Progenitor cell of endocrine pancreas (in vitro differentiated cells): Measurements from ENCODE around the gene RPL10A. TPM values are rescaled to one million over a fixed set of nuclear protein-coding genes. Genes with fewer than 3 reads are reported as not detected.

ENCODE experiments used
- DNase-seq: peaks from one replicate; pipeline ENCODE4 v3.0.0; 2021; ENCODE audit warnings: low spot score; ENCODE audit not compliant: unreplicated experiment
- H3K27ac Mint-ChIP-seq: 2 replicates; pipeline ENCODE4 v1.8.0; 2021; ENCODE audit warnings: mild to moderate bottlenecking, moderate library complexity, mixed read lengths
- H3K27me3 Mint-ChIP-seq: 2 replicates; pipeline ENCODE4 v1.8.0; 2021; ENCODE audit warnings: mixed read lengths
- H3K36me3 Mint-ChIP-seq: 2 replicates; pipeline ENCODE4 v1.8.0; 2022; ENCODE audit warnings: mixed read lengths; ENCODE audit not compliant: insufficient read depth
- H3K4me1 Mint-ChIP-seq: 2 replicates; pipeline ENCODE4 v1.8.0; 2021; ENCODE audit warnings: low read depth, mixed read lengths
- H3K4me3 Mint-ChIP-seq: 2 replicates; pipeline ENCODE4 v1.8.0; 2021; ENCODE audit warnings: low read depth, mild to moderate bottlenecking, moderate library complexity, mixed read lengths
- H3K9me3 Mint-ChIP-seq: 2 replicates; pipeline ENCODE4 v1.8.0; 2021; ENCODE audit warnings: low read depth, mixed read lengths
- CTCF ChIP-seq: fragments of 200-600 bp; sonication (generic); IDR thresholded peaks from one replicate; pipeline ENCODE4 v1.5.0; 2021; ENCODE audit warnings: antibody characterized with exemption, mild to moderate bottlenecking; ENCODE audit not compliant: unreplicated experiment
- total RNA-seq: library from RNA; stranded (reverse); gene quantifications from 2 replicates; pipeline ENCODE4 v1.2.1, GENCODE V29; 2021

RPL10A gene
- total RNA-seq, 1 donor from 2014 or later, result 1,416 TPM

DNA sequence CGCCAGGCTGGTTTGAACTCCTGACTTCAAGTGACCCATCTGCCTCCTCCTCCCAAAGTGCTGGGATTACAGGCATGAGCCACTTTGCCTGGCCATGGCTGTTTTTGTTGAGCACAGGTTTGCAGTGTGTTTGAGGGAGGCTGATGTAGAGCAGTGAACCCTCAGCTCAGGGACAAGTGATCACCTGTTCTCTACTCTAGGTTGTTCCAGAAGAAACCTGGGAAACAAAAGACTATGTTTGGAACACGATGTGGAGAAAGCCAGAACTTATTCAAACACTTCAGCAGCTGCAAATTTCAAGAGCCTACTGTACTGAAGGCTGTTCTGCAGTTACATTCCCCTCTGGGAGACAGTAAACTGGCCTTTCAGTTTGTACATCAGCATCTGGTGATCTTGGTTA is 39.8 kb downstream of the RPL10A start:
- Mint-ChIP-seq H3K4me3 (no peak overlapping the region), H3K27ac (no peak overlapping the region), H3K27me3 (peaks cover 41% of the 10 kb centered on the region), H3K9me3 (no peaks in the 10 kb centered on the region), H3K4me1 (peaks cover 6% of the 10 kb centered on the region), H3K36me3 (no peaks in the 10 kb centered on the region)
- no peak for TF ChIP-seq CTCF
- DNase-seq, result no peak

DNA sequence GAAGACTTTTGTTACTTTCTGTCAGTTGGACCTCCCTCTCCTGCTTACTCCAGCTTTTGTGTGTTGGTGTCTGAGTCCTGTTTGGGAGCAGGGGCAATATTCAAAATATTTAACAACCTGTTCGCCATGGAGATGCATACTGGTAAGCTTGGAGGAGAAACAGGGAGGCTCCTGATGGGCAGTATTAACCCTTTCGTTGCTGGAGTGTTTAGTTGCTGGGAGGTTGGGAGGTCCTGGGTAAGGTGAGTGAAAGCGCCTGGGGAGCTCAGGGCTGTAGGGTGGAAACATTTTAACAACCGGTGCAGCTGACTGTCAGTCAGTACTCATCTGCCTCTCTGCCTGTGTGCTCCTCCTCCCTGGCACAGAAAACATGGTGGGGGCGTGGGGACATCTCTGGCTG is 40.3 kb downstream of the RPL10A start:
- Mint-ChIP-seq H3K4me1 (peaks cover 6% of the 10 kb centered on the region), H3K27ac (no peak overlapping the region), H3K9me3 (no peaks in the 10 kb centered on the region), H3K36me3 (no peaks in the 10 kb centered on the region), H3K4me3 (no peak overlapping the region), H3K27me3 (peaks cover 41% of the 10 kb centered on the region)
- no peak for TF ChIP-seq CTCF
- no peak for DNase-seq

DNA sequence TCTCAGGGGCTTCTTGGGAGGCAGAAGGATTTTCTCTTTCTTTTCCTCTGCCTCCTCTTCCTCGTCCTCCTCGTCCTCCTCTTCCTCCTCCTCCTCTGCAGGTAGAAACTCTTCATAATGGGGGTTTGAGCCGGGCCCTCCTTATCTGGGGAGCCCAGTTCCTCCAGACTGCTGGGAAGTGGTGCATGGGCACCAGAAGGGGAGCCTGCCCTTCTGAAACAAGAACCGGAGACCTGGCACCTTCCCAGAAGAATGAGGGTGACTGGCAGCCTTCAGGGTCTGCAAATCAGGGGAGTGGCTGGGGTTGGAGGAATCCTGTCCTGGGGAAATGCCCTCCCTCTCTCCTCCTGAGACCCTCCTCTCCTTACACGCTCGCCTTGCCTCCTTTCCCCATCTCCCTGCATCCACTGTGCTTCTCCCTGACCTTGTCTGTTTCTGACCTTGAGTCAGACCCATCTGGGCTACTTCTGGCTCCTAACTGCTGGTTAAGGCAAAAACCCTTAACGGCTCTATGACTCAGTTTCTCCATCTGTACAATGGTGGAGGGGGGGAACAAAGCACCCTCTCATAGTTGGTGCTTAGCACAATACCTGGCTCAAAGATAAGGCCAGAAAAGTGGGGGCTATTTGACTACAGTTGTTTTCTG is 42.8 kb downstream of the RPL10A start:
- no peak overlapping the region for H3K27ac Mint-ChIP-seq
- H3K27me3 Mint-ChIP-seq, result peaks cover 37% of the 10 kb centered on the region
- H3K4me1 Mint-ChIP-seq, result peaks cover 2% of the 10 kb centered on the region
- no peaks in the 10 kb centered on the region for H3K9me3 Mint-ChIP-seq
- DNase-seq, result no peak
- no peak overlapping the region for H3K4me3 Mint-ChIP-seq
- TF ChIP-seq CTCF, result no peak
- H3K36me3 Mint-ChIP-seq, result no peaks in the 10 kb centered on the region

GRCh38 chr6:35511562-35511941 is 43.4 kb downstream of the RPL10A start:
- H3K36me3 Mint-ChIP-seq, result no peaks in the 10 kb centered on the region
- peaks cover 32% of the 10 kb centered on the region for H3K27me3 Mint-ChIP-seq
- peaks cover 2% of the 10 kb centered on the region for H3K4me1 Mint-ChIP-seq
- no peak overlapping the region for H3K27ac Mint-ChIP-seq
- TF ChIP-seq CTCF, result no peak
- DNase-seq, result no peak
- H3K4me3 Mint-ChIP-seq, result no peak overlapping the region
- no peaks in the 10 kb centered on the region for H3K9me3 Mint-ChIP-seq

GRCh38 chr6:35512006-35512405 is 43.8 kb downstream of the RPL10A start:
- Mint-ChIP-seq H3K27me3 (peaks cover 27% of the 10 kb centered on the region), H3K36me3 (no peaks in the 10 kb centered on the region), H3K4me3 (no peak overlapping the region), H3K4me1 (peaks cover 2% of the 10 kb centered on the region), H3K9me3 (no peaks in the 10 kb centered on the region), H3K27ac (no peak overlapping the region)
- TF ChIP-seq CTCF, result no peak
- no peak for DNase-seq
